H9 (cell line): ENCODE measurements around the gene SLC9A1. TPM values are rescaled to one million over a fixed set of nuclear protein-coding genes. Genes with fewer than 3 reads are reported as not detected.

Source experiments
- DNase-seq: peaks from one replicate; pipeline ENCODE4 v3.0.0-alpha.2; 2017
- H2AFZ ChIP-seq: one replicate; pipeline ENCODE4 v1.6.1; 2013; ENCODE audit warnings: mild to moderate bottlenecking, low read length, control low read depth, moderate library complexity
- H2AK5ac ChIP-seq: 2 replicates; pipeline ENCODE4 v1.6.1; 2013; ENCODE audit warnings: low read length, control low read depth, mixed read lengths; ENCODE audit not compliant: insufficient read length
- H2BK120ac ChIP-seq: one replicate; pipeline ENCODE4 v1.6.1; 2013; ENCODE audit warnings: low read depth, mild to moderate bottlenecking, low read length, control low read depth, inconsistent platforms; ENCODE audit not compliant: poor library complexity, severe bottlenecking
- H2BK12ac ChIP-seq: 2 replicates; pipeline ENCODE4 v1.6.1; 2013; ENCODE audit warnings: low read length, control low read depth, mixed read lengths, low read depth; ENCODE audit not compliant: insufficient read length
- H2BK15ac ChIP-seq: 2 replicates; pipeline ENCODE4 v1.6.1; 2013; ENCODE audit warnings: low read depth, low read length, control low read depth
- H2BK20ac ChIP-seq: one replicate; pipeline ENCODE4 v1.6.1; 2013; ENCODE audit warnings: low read depth, mild to moderate bottlenecking, low read length, control low read depth, inconsistent platforms; ENCODE audit not compliant: poor library complexity, severe bottlenecking
- H2BK5ac ChIP-seq: 2 replicates; pipeline ENCODE4 v1.6.1; 2013; ENCODE audit warnings: low read length, control low read depth, mixed read lengths; ENCODE audit not compliant: insufficient read length
- H3K14ac ChIP-seq: 2 replicates; pipeline ENCODE4 v1.6.1; 2013; ENCODE audit warnings: low read length, control low read depth; ENCODE audit not compliant: insufficient read depth
- H3K18ac ChIP-seq: 2 replicates; pipeline ENCODE4 v1.6.1; 2013; ENCODE audit warnings: low read depth, mild to moderate bottlenecking, mixed read lengths, low read length, control low read depth; ENCODE audit not compliant: insufficient read length
- H3K23ac ChIP-seq: 2 replicates; pipeline ENCODE4 v1.6.1; 2013; ENCODE audit warnings: low read length, control low read depth, mixed read lengths, low read depth; ENCODE audit not compliant: insufficient read length
- H3K23me2 ChIP-seq: 2 replicates; pipeline ENCODE4 v1.6.1; 2013; ENCODE audit warnings: low read depth, mild to moderate bottlenecking, mixed read lengths, low read length, control low read depth; ENCODE audit not compliant: insufficient read length, poor library complexity, severe bottlenecking
- H3K27ac ChIP-seq: 2 replicates; pipeline ENCODE4 v1.5.1; 2013; ENCODE audit warnings: low read length, control low read depth, mixed read lengths, low read depth; ENCODE audit not compliant: insufficient read length
- H3K27me3 ChIP-seq: 2 replicates; pipeline ENCODE4 v1.6.1; 2013; ENCODE audit warnings: low read length, control low read depth, inconsistent platforms; ENCODE audit not compliant: insufficient read depth
- H3K4ac ChIP-seq: 2 replicates; pipeline ENCODE4 v1.6.1; 2013; ENCODE audit warnings: low read depth, mild to moderate bottlenecking, control low read depth, inconsistent platforms, low read length, moderate library complexity
- H3K4me1 ChIP-seq: 2 replicates; pipeline ENCODE4 v1.6.1; 2013; ENCODE audit warnings: low read length, control low read depth, inconsistent platforms; ENCODE audit not compliant: insufficient read depth
- H3K4me2 ChIP-seq: 2 replicates; pipeline ENCODE4 v1.6.1; 2013; ENCODE audit warnings: low read length, control low read depth, mixed read lengths; ENCODE audit not compliant: insufficient read length, insufficient read depth
- H3K56ac ChIP-seq: 2 replicates; pipeline ENCODE4 v1.6.1; 2013; ENCODE audit warnings: low read depth, mild to moderate bottlenecking, mixed read lengths, low read length, control low read depth; ENCODE audit not compliant: insufficient read length
- H3K79me1 ChIP-seq: 2 replicates; pipeline ENCODE4 v1.6.1; 2013; ENCODE audit warnings: low read depth, mild to moderate bottlenecking, moderate library complexity, low read length, control low read depth, inconsistent platforms; ENCODE audit not compliant: insufficient read depth, poor library complexity, severe bottlenecking
- H3K79me2 ChIP-seq: 2 replicates; pipeline ENCODE4 v1.6.1; 2013; ENCODE audit warnings: low read length, control low read depth, inconsistent platforms; ENCODE audit not compliant: insufficient read depth
- H3K9ac ChIP-seq: 2 replicates; pipeline ENCODE4 v1.6.1; 2013; ENCODE audit warnings: low read length, control low read depth, mixed read lengths; ENCODE audit not compliant: insufficient read length; ENCODE audit errors: extremely low read depth
- H3K9me3 ChIP-seq: one replicate; pipeline ENCODE4 v1.6.1; 2013; ENCODE audit warnings: low read depth, low read length, inconsistent platforms; ENCODE audit not compliant: control insufficient read depth
- H3T11ph ChIP-seq: one replicate; pipeline ENCODE4 v1.6.1; 2013; ENCODE audit warnings: mild to moderate bottlenecking, low read length, control low read depth, inconsistent platforms
- H4K20me1 ChIP-seq: one replicate; pipeline ENCODE4 v1.6.1; 2013; ENCODE audit not compliant: control insufficient read depth, insufficient read length, insufficient read depth
- H4K5ac ChIP-seq: 2 replicates; pipeline ENCODE4 v1.6.1; 2013; ENCODE audit warnings: low read depth, mild to moderate bottlenecking, mixed read lengths, low read length, control low read depth; ENCODE audit not compliant: insufficient read length
- H4K8ac ChIP-seq: replicated peaks from 2 replicates; pipeline ENCODE4 v1.6.1; 2013; ENCODE audit warnings: low read length, control low read depth, mixed read lengths, low read depth; ENCODE audit not compliant: insufficient read length
- H4K91ac ChIP-seq: 2 replicates; pipeline ENCODE4 v1.6.1; 2013; ENCODE audit warnings: low read depth, mild to moderate bottlenecking, moderate library complexity, mixed read lengths, low read length, control low read depth; ENCODE audit not compliant: insufficient read length
- H3K27ac Mint-ChIP-seq, 3 experiments: 2 replicates in 2 of 3; 3 replicates in 1 of 3; pipeline ENCODE4 v1.8.0; 2020 to 2021; ENCODE audit warnings: mixed read lengths in 3 of 3, mild to moderate bottlenecking in 1 of 3, moderate library complexity in 1 of 3
- H3K27me3 Mint-ChIP-seq: 2 replicates; pipeline ENCODE4 v1.8.0; 2021; ENCODE audit warnings: low read depth, mild to moderate bottlenecking, moderate library complexity, mixed read lengths
- H3K36me3 Mint-ChIP-seq, 3 experiments: 2 replicates in 2 of 3; 3 replicates in 1 of 3; pipeline ENCODE4 v1.8.0; 2020 to 2021; ENCODE audit warnings: low read depth in 3 of 3, mixed read lengths in 3 of 3; ENCODE audit not compliant: insufficient read depth in 1 of 3
- H3K4me1 Mint-ChIP-seq, 2 experiments: 2 replicates each; pipeline ENCODE4 v1.8.0; 2020; ENCODE audit warnings: mixed read lengths in 2 of 2
- H3K4me3 Mint-ChIP-seq, 2 experiments: 2 replicates in 1 of 2; 3 replicates in 1 of 2; pipeline ENCODE4 v1.8.0; 2020 to 2021; ENCODE audit warnings: mild to moderate bottlenecking in 2 of 2, mixed read lengths in 2 of 2, moderate library complexity in 1 of 2
- H3K9me3 Mint-ChIP-seq, 2 experiments: 2 replicates in 1 of 2; 3 replicates in 1 of 2; pipeline ENCODE4 v1.8.0; 2020; ENCODE audit warnings: mild to moderate bottlenecking in 2 of 2, mixed read lengths in 2 of 2, moderate library complexity in 1 of 2
- WGBS: extraction: QIAGEN DNeasy Blood & Tissue Kit; methylation state at CpG from one replicate; pipeline ENCODE4 v1.1.7; 2013; ENCODE audit warnings: missing lambda C conversion rate, low lambda C conversion rate, mixed read lengths; ENCODE audit not compliant: insufficient read length; ENCODE audit errors: extremely low coverage; 5-methylcytosine and 5-hydroxymethylcytosine counted together
- total RNA-seq: library from RNA; stranded (reverse); gene quantifications from 2 replicates; pipeline ENCODE4 v1.2.1, GENCODE V29; 2021
- TF ChIP-seq, protein P1 (sequence below): fragments of 200-600 bp; sonication (generic); conservative IDR thresholded peaks from 3 replicates; pipeline ENCODE4 v1.8.0; 2021; ENCODE audit warnings: antibody characterized with exemption, mild to moderate bottlenecking

Gene SLC9A1
- total RNA-seq, 1 experiment from 2014 or later = 20.8 TPM

DNA sequence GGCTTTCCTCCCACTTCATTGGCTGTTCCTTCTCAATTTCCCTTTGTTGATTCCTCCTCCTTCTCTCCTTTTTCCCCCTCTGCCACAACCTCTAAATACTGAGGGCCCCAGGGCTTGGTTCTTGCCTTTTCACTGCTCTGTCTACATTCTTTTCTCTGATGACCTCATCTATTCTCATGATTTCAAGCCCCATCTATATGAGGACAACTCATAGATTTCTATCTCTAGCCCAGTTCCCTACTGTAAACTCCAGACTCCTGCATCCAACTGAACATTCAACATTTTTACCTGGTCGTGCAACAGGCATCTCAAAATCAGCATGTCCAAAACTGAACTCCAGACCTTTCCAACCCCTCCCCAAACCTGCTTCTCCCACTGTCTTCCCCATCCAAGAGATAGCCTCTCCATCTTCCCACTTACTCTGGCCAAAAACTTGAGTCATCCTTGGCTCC is 11.5 kb upstream of the SLC9A1 start:
- Mint-ChIP-seq H3K9me3 (no peaks in the 10 kb centered on the region), H3K36me3 (no peaks in the 10 kb centered on the region), H3K4me3 (no peak overlapping the region), H3K27ac (no peak overlapping the region), H3K4me1 (no peaks in the 10 kb centered on the region), H3K27me3 (no peaks in the 10 kb centered on the region)
- H3K18ac ChIP-seq = no peak overlapping the region
- H4K91ac ChIP-seq = no peak overlapping the region
- no peak overlapping the region for H2AK5ac ChIP-seq
- no peaks in the 10 kb centered on the region for H3K27me3 ChIP-seq
- H3K56ac ChIP-seq = no peak overlapping the region
- no peak overlapping the region for H4K5ac ChIP-seq
- H4K8ac ChIP-seq = no peak overlapping the region
- no peak overlapping the region for H3K27ac ChIP-seq
- H2AFZ ChIP-seq = no peak overlapping the region
- no peak overlapping the region for H3K4me2 ChIP-seq
- H2BK15ac ChIP-seq = no peak overlapping the region
- no peak overlapping the region for H3K23ac ChIP-seq
- H2BK12ac ChIP-seq = no peak overlapping the region
- WGBS = no CpG with 5 or more reads among the region's 1 CpG
- H3K23me2 ChIP-seq = no peaks in the 10 kb centered on the region
- no peak overlapping the region for H2BK20ac ChIP-seq
- H3K4ac ChIP-seq = no peak overlapping the region
- TF ChIP-seq, protein P1, sequence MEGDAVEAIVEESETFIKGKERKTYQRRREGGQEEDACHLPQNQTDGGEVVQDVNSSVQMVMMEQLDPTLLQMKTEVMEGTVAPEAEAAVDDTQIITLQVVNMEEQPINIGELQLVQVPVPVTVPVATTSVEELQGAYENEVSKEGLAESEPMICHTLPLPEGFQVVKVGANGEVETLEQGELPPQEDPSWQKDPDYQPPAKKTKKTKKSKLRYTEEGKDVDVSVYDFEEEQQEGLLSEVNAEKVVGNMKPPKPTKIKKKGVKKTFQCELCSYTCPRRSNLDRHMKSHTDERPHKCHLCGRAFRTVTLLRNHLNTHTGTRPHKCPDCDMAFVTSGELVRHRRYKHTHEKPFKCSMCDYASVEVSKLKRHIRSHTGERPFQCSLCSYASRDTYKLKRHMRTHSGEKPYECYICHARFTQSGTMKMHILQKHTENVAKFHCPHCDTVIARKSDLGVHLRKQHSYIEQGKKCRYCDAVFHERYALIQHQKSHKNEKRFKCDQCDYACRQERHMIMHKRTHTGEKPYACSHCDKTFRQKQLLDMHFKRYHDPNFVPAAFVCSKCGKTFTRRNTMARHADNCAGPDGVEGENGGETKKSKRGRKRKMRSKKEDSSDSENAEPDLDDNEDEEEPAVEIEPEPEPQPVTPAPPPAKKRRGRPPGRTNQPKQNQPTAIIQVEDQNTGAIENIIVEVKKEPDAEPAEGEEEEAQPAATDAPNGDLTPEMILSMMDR = no peak
- H3T11ph ChIP-seq = no peak overlapping the region
- no peaks in the 10 kb centered on the region for H3K79me1 ChIP-seq
- H3K9ac ChIP-seq = no peak overlapping the region
- H3K14ac ChIP-seq = no peak overlapping the region
- H2BK120ac ChIP-seq = no peak overlapping the region
- H3K9me3 ChIP-seq = no peaks in the 10 kb centered on the region
- H2BK5ac ChIP-seq = no peak overlapping the region
- no peaks in the 10 kb centered on the region for H3K4me1 ChIP-seq
- no peaks in the 10 kb centered on the region for H4K20me1 ChIP-seq
- DNase-seq = no peak
- no peaks in the 10 kb centered on the region for H3K79me2 ChIP-seq
